Limb (tissue), 2 donors: Measurements from ENCODE around the gene CASR.

ENCODE experiments used
- DNase-seq, 2 donors: peaks; one replicate each; pipeline ENCODE4 v3.0.0-alpha.2; 2016; ENCODE audit errors: extremely low spot score in 2 of 2

The CASR gene

GRCh38 chr3:122258757-122259371 lies 75.4 kb downstream of the CASR start:
- DNase-seq, result peak; percentile 32 to 55

- DNase-seq, result no peak
These were observed 76.7 kb downstream of the CASR start for GRCh38 chr3:122260206-122260605.

- no peak for DNase-seq
These were observed 79.6 kb downstream of the CASR start for GRCh38 chr3:122263058-122263457.

GRCh38 chr3:122263974-122264588 lies 80.6 kb downstream of the CASR start:
- DNase-seq, result no peak

- DNase-seq, result no peak
These were observed 82.5 kb downstream of the CASR start for GRCh38 chr3:122265957-122266356.

- no peak for DNase-seq
These were observed 85.0 kb downstream of the CASR start for GRCh38 chr3:122268257-122269024.

GRCh38 chr3:122269045-122269444 lies 85.6 kb downstream of the CASR start:
- DNase-seq, result no peak

- no peak for DNase-seq
These were observed 87.9 kb downstream of the CASR start for GRCh38 chr3:122271246-122271898.

GRCh38 chr3:122272879-122273278 lies 89.4 kb downstream of the CASR start:
- DNase-seq, result no peak

- no peak for DNase-seq
These were observed 90.0 kb downstream of the CASR start for GRCh38 chr3:122273498-122273897.

- no peak for DNase-seq
These were observed 98.4 kb downstream of the CASR start for GRCh38 chr3:122281891-122282290.

GRCh38 chr3:122283796-122284445 lies 100.5 kb downstream of the CASR start:
- no peak for DNase-seq

- no peak for DNase-seq
These were observed 101.0 kb downstream of the CASR start for GRCh38 chr3:122284486-122284885.

- no peak for DNase-seq
These were observed 110.9 kb downstream of the CASR start for GRCh38 chr3:122294359-122294758.

- no peak for DNase-seq
These were observed 112.0 kb downstream of the CASR start for GRCh38 chr3:122295266-122296062.

- DNase-seq, result no peak
These were observed 114.8 kb downstream of the CASR start for GRCh38 chr3:122298239-122298638.

GRCh38 chr3:122299215-122299614 lies 115.7 kb downstream of the CASR start:
- DNase-seq, result no peak

- no peak for DNase-seq
These were observed 116.5 kb downstream of the CASR start for GRCh38 chr3:122299872-122300460.

- DNase-seq, result no peak
These were observed 117.6 kb downstream of the CASR start for GRCh38 chr3:122301063-122301462.

GRCh38 chr3:122305818-122306621 lies 122.6 kb downstream of the CASR start:
- DNase-seq, result no peak
